ENCODE measurements around the gene STEAP4. TPM values are rescaled to one million over a fixed set of nuclear protein-coding genes. Genes with fewer than 3 reads are reported as not detected.

Gene STEAP4
- total and polyA plus RNA-seq, 2 of the 13 experiments (the other 11 are each of a cell fraction or from before 2014, with no cell fraction given), result not detected

- TF ChIP-seq FUBP1 (CRISPR knock-in tag; IDR thresholded peaks at IDR 0.05; ENCODE audit: borderline replicate concordance) (no peak), CEBPG (CRISPR knock-in tag; IDR thresholded peaks at IDR 0.05) (peak; percentile 83), ZEB1 (IDR thresholded peaks at IDR 0.05; ENCODE audit: insufficient replicate concordance, low read depth) (no peak), STAT6 (CRISPR knock-in tag; IDR thresholded peaks at IDR 0.05; ENCODE audit: borderline replicate concordance) (no peak), ATF7 (IDR thresholded peaks at IDR 0.05) (peak; percentile 59), ATF7 (CRISPR knock-in tag; IDR thresholded peaks at IDR 0.05) (no peak), KLF16 (CRISPR knock-in tag; IDR thresholded peaks at IDR 0.05) (0 out of 4 replicates have a peak, but pooled peaks of 1 of the 2 experiments have one; percentile 26), SOX5 (CRISPR knock-in tag; IDR thresholded peaks at IDR 0.05; ENCODE audit: borderline replicate concordance) (peak; percentile 82; the same call in 1 of the 2 replicates), NR2F6 (IDR thresholded peaks at IDR 0.05) (peak; percentile 34; the same call in 1 of the 2 replicates), NR2F6 (CRISPR knock-in tag; IDR thresholded peaks at IDR 0.05) (peak; percentile 76; the same call in 1 of the 2 replicates), RARA (CRISPR knock-in tag; IDR thresholded peaks at IDR 0.05) (peak; percentile 48; the same call in 1 of the 2 replicates), SOX13 (IDR thresholded peaks at IDR 0.05) (no peak), SOX13 (CRISPR knock-in tag; conservative IDR thresholded peaks at IDR 0.05 in 1 of 2, IDR thresholded peaks at IDR 0.05 in 1 of 2) (peak in 1 of 2 experiments; percentile 85; a peak in 2 of 4 replicates), IKZF4 (CRISPR knock-in tag; IDR thresholded peaks at IDR 0.05; ENCODE audit: borderline replicate concordance, low read depth, not compliant biosample characterization) (no peak), ZNF30 (CRISPR knock-in tag; IDR thresholded peaks at IDR 0.05) (no peak), NR2F1 (CRISPR knock-in tag; IDR thresholded peaks at IDR 0.05) (peak in 1 of 2 experiments; percentile 64; a peak in 2 of 4 replicates), CEBPB (IDR thresholded peaks at IDR 0.05; ENCODE audit: borderline replicate concordance, low read depth, low read length) (peak; percentile 95), FOSL2 (CRISPR knock-in tag; IDR thresholded peaks at IDR 0.05) (peak; percentile 41), RFX3 (CRISPR knock-in tag; IDR thresholded peaks at IDR 0.05) (peak; percentile 24; the same call in 1 of the 2 replicates), ZNF12 (CRISPR knock-in tag; IDR thresholded peaks at IDR 0.05) (no peak), ZBTB39 (CRISPR knock-in tag; IDR thresholded peaks at IDR 0.05) (no peak), GATAD2A (CRISPR knock-in tag; IDR thresholded peaks at IDR 0.05) (peak; percentile 59), JUND (CRISPR knock-in tag; IDR thresholded peaks at IDR 0.05) (no peak), REL (CRISPR knock-in tag; conservative IDR thresholded peaks at IDR 0.05) (no peak), HMG20A (CRISPR knock-in tag; IDR thresholded peaks at IDR 0.05; ENCODE audit: borderline replicate concordance) (peak; percentile 56; the same call in 1 of the 2 replicates), SALL1 (CRISPR knock-in tag; IDR thresholded peaks at IDR 0.05) (peak; percentile 45; the same call in 1 of the 2 replicates), TEAD3 (CRISPR knock-in tag; optimal IDR thresholded peaks at IDR 0.05; ENCODE audit: borderline replicate concordance) (peak; percentile 44)
Observed at GRCh38 chr7:88233828-88234227, 72.9 kb downstream of the STEAP4 start (continued).
